ENCODE data around the gene ALPI.

ALPI gene

GRCh38 chr2:232490221-232491138, 34.5 kb downstream of the ALPI start:
- Mint-ChIP-seq H3K9me3 (no peaks in the 10 kb centered on the region), H3K27me3 (peaks cover 12% of the 10 kb centered on the region), H3K36me3 (no peaks in the 10 kb centered on the region), H3K4me3 (no peak overlapping the region), H3K4me1 (peaks cover 4% of the 10 kb centered on the region), H3K27ac (no peak overlapping the region)

DNA sequence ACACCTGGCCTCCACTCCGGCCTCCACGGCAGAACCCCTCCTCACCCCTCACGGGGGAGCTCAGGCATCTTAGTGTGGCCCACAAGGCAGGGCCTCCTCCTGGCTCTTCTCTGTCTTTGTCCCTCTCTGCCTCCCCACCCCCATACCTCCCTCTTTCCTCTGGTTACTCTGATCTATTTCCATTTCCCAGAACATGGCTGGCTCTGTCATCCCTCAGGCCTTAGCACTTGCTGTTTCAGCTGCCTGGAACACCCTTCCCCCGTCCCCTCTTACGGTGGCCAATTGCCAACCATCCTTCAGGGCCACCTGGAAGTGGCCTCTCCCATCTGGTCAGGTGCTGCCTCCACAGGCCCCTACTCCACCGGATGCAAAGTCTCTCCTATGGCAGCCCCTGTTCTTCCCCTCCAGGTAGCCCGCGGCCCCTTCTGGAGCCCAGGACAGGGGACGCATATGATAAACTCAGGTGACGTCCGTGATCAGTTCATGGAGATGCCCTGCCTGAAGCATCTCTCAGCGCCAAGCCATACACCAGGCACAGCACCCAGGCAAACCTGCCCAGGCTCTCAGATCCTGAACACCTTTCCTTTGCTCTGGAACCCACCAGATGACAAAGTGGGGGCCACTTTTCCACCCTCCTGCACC, 35.3 kb downstream of the ALPI start:
- Mint-ChIP-seq H3K36me3 (no peaks in the 10 kb centered on the region), H3K27ac (no peak overlapping the region), H3K27me3 (peaks cover 12% of the 10 kb centered on the region), H3K9me3 (no peaks in the 10 kb centered on the region), H3K4me3 (no peak overlapping the region), H3K4me1 (peaks cover 4% of the 10 kb centered on the region)

DNA sequence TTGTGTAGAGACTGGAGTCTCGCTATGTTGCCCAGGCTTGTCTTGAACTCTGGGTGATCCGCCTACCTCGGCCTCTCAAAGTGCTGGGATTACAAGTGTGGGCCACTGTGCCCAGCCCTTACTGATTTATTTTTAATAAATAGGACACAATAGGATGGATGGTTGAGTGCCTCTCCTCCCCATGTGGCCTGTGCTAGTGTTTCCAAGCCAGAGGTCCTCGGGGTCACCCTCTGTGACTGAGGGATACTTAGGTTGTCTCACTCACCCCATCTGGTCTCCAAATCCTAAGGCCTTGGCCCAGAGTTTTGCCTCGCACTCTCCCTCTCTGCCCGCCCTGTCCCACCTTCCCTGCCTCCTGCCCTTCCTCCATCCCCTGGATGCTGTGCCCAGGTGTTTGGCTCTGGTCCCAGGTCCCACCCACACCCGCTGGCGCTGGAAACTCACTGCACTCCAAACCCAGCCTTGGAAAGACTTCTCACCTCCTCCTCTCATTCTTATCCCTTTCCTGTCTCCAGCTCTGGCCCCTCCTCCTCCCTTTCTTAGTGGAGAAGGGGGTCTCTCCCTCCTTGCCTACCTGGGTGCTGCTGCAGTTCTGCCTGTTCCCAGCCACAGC, 36.4 kb downstream of the ALPI start:
- H3K27me3 Mint-ChIP-seq, result peaks cover 12% of the 10 kb centered on the region
- H3K9me3 Mint-ChIP-seq, result no peaks in the 10 kb centered on the region
- no peak overlapping the region for H3K4me3 Mint-ChIP-seq
- no peak overlapping the region for H3K27ac Mint-ChIP-seq
- H3K4me1 Mint-ChIP-seq, result peaks cover 4% of the 10 kb centered on the region
- no peaks in the 10 kb centered on the region for H3K36me3 Mint-ChIP-seq

- no peaks in the 10 kb centered on the region for H3K9me3 Mint-ChIP-seq
- H3K4me1 Mint-ChIP-seq, result peaks cover 4% of the 10 kb centered on the region
- H3K27ac Mint-ChIP-seq, result peak overlapping the region; percentile 23
- no peak overlapping the region for H3K4me3 Mint-ChIP-seq
- H3K36me3 Mint-ChIP-seq, result no peaks in the 10 kb centered on the region
- H3K27me3 Mint-ChIP-seq, result peaks cover 12% of the 10 kb centered on the region
These were observed 37.2 kb downstream of the ALPI start for GRCh38 chr2:232492963-232493700.

DNA sequence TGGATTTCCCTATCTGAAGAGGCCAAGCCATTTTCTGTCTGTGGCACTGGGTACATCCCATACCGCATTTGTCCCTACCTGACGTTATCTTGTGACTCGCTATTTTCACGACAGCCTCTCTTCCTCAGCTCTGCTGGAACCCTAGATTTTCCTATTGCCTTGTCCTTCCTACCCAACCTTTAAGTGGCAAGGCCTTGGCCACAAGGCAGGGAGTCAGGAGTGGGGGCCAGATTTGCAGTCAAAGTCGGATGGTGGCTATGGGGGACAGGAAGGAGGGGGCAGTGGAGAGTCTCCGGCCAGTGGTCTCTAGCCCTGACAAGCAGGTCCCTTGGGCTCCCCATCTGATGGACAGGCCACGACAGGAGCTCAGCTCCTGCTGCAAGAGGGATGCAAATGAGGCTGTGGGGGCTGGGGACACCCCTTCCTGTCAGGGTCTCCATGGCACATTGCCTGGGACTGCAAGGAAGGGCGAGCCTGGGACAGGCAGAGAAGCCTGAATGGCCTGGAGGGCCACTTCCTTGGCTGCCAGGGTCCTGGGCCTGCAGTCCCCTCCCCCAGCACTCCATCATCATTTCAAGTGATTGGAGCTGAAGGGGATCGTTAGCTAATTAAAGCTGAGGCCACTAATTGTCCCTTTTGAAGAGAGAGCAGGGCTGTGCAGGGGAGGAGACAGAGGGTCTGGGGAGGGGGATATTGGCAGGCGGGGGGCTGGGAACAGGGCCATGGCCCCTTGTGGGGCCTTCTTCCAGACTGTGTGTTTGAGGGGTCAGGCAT, 37.9 kb downstream of the ALPI start:
- H3K4me1 Mint-ChIP-seq, result no peaks in the 10 kb centered on the region
- H3K4me3 Mint-ChIP-seq, result no peak overlapping the region
- no peak overlapping the region for H3K27ac Mint-ChIP-seq
- H3K27me3 Mint-ChIP-seq, result peaks cover 8% of the 10 kb centered on the region
- H3K36me3 Mint-ChIP-seq, result no peaks in the 10 kb centered on the region
- no peaks in the 10 kb centered on the region for H3K9me3 Mint-ChIP-seq

GRCh38 chr2:232494542-232494941, 38.6 kb downstream of the ALPI start:
- H3K4me1 Mint-ChIP-seq, result no peaks in the 10 kb centered on the region
- H3K27ac Mint-ChIP-seq, result no peak overlapping the region
- H3K4me3 Mint-ChIP-seq, result no peak overlapping the region
- peaks cover 6% of the 10 kb centered on the region for H3K27me3 Mint-ChIP-seq
- H3K9me3 Mint-ChIP-seq, result no peaks in the 10 kb centered on the region
- no peaks in the 10 kb centered on the region for H3K36me3 Mint-ChIP-seq

DNA sequence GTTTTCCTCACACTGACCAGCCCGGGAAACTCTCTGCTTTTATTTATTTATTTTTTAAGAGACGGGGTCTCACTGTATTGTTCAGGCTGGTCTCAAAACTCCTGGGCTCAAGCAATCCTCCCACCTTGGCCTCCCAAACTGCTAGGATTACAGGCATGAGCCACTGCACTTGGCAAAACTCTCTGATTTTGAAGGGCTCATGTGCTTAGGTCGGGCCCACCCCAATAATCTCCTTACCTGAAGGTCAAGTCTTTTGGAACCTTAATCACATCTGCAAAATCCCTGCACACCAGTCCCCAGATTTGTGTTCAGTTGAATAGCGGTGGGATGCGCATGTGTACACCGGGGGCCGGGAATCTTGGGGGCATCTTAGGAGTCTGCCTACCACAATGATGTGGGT, 39.3 kb downstream of the ALPI start:
- Mint-ChIP-seq H3K36me3 (no peaks in the 10 kb centered on the region), H3K4me1 (no peaks in the 10 kb centered on the region), H3K27ac (no peak overlapping the region), H3K4me3 (no peak overlapping the region), H3K27me3 (peaks cover 3% of the 10 kb centered on the region), H3K9me3 (no peaks in the 10 kb centered on the region)

DNA sequence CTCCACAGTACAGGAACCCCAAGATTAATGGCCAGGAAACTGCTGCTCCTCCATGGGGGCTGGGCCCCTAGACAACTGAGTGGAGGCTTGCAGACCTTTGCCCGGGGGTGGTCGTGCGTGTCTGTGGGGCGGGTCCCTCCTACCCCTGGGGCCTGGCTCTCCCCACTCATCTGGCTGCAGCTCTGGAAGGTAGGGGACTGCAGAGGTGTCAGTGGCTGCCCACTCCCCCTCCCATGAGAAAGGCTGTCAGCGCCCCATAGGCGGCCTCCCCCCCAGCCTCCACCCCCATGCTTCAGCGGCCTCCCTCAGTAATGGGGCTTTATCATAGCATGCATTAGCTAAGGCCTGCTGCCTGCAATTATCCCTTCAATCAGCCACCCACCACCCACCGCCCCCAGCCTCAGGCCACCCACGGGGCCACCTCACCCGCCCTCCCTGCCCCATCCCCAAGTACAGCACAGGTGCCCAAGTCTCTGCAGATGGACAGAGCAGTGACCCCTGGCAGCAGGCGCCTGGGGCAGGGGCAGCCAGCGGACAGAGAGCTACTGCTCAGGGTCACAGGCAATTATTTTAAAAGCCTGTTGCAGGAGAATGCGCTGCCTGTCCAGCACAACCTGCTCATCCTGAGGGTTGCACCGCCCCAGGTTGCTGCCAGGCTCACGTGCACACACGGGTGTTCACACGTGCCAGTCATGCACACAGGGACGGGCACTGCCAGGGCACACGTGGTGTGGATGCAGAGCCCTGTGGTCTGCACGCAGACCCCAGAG, 40.7 kb downstream of the ALPI start:
- H3K4me3 Mint-ChIP-seq, result no peak overlapping the region
- peaks cover 3% of the 10 kb centered on the region for H3K27me3 Mint-ChIP-seq
- H3K4me1 Mint-ChIP-seq, result no peaks in the 10 kb centered on the region
- H3K27ac Mint-ChIP-seq, result no peak overlapping the region
- no peaks in the 10 kb centered on the region for H3K36me3 Mint-ChIP-seq
- no peaks in the 10 kb centered on the region for H3K9me3 Mint-ChIP-seq

GRCh38 chr2:232497348-232497747, 41.4 kb downstream of the ALPI start:
- H3K27me3 Mint-ChIP-seq, result peaks cover 3% of the 10 kb centered on the region
- no peaks in the 10 kb centered on the region for H3K36me3 Mint-ChIP-seq
- no peak overlapping the region for H3K27ac Mint-ChIP-seq
- no peak overlapping the region for H3K4me3 Mint-ChIP-seq
- H3K4me1 Mint-ChIP-seq, result no peaks in the 10 kb centered on the region
- no peaks in the 10 kb centered on the region for H3K9me3 Mint-ChIP-seq

DNA sequence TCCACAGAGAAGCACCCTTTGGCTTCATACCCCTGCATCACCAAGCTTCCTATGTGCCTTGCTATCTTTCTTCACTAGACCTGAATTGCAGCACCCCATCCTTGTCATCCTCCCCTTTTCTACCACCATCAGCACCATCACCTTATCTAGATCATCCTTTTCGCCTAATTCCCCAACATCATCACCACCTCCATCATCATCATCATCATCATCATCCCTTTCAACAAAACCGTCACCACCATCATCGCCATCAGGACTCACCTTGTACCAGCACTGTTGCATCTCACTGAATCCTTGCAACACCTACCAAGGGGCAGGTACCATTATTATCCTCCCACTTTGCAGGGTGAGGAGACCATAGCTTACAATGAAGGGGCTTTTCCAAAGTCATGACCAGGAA, 42.5 kb downstream of the ALPI start:
- peaks cover 5% of the 10 kb centered on the region for H3K27me3 Mint-ChIP-seq
- H3K4me3 Mint-ChIP-seq, result no peak overlapping the region
- no peaks in the 10 kb centered on the region for H3K9me3 Mint-ChIP-seq
- H3K36me3 Mint-ChIP-seq, result no peaks in the 10 kb centered on the region
- H3K27ac Mint-ChIP-seq, result no peak overlapping the region
- no peaks in the 10 kb centered on the region for H3K4me1 Mint-ChIP-seq

DNA sequence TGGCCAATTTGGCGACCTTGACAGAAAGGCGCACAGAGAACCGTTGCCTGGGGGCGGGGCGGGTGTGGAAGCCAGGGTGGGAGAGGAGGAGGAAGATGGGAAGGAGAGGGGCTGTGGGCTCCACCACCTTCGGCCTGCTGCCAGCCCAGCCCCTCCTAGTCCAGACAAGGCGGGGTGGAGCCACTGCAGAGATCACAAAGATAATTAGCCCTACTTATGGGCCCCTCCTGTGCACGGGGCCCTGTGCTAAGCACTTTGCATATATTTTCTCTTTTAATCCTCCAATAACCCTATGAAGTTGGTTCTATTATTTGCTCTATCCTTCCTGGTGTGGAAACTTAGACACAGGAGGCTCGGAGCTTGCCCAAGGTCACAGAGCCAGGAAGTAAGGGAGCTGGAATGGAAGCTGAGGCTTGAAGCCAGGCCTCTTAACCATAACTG, 45.4 kb downstream of the ALPI start:
- H3K4me1 Mint-ChIP-seq, result peaks cover 4% of the 10 kb centered on the region
- peaks cover 12% of the 10 kb centered on the region for H3K27me3 Mint-ChIP-seq
- no peak overlapping the region for H3K27ac Mint-ChIP-seq
- no peak overlapping the region for H3K4me3 Mint-ChIP-seq
- H3K36me3 Mint-ChIP-seq, result no peaks in the 10 kb centered on the region
- no peaks in the 10 kb centered on the region for H3K9me3 Mint-ChIP-seq

GRCh38 chr2:232501794-232502390, 45.9 kb downstream of the ALPI start:
- Mint-ChIP-seq H3K36me3 (no peaks in the 10 kb centered on the region), H3K4me3 (no peak overlapping the region)

GRCh38 chr2:232502511-232502910, 46.6 kb downstream of the ALPI start:
- H3K27ac Mint-ChIP-seq, result no peak overlapping the region
- H3K4me3 Mint-ChIP-seq, result peak overlapping the region; percentile 78
- H3K36me3 Mint-ChIP-seq, result no peaks in the 10 kb centered on the region
- H3K4me1 Mint-ChIP-seq, result peaks cover 4% of the 10 kb centered on the region
- peaks cover 12% of the 10 kb centered on the region for H3K27me3 Mint-ChIP-seq
- H3K9me3 Mint-ChIP-seq, result no peaks in the 10 kb centered on the region

More at GRCh38 chr2:232501794-232502390, 45.9 kb downstream of the ALPI start:
- Mint-ChIP-seq H3K9me3 (no peaks in the 10 kb centered on the region), H3K27me3 (peaks cover 12% of the 10 kb centered on the region), H3K4me1 (peaks cover 4% of the 10 kb centered on the region), H3K27ac (no peak overlapping the region)
